WI38 (cell line): ENCODE data around the gene B4GAT1.

Experiments used
- H3K4me3 ChIP-seq: 2 replicates; pipeline ENCODE4 v1.5.1; 2011; ENCODE audit warnings: low read depth, mild to moderate bottlenecking, control low read depth, low read length
- CTCF ChIP-seq: IDR thresholded peaks from 2 replicates; pipeline ENCODE4 v1.5.1; 2012; ENCODE audit warnings: low read depth, mild to moderate bottlenecking, control low read depth, low read length

Gene B4GAT1

DNA sequence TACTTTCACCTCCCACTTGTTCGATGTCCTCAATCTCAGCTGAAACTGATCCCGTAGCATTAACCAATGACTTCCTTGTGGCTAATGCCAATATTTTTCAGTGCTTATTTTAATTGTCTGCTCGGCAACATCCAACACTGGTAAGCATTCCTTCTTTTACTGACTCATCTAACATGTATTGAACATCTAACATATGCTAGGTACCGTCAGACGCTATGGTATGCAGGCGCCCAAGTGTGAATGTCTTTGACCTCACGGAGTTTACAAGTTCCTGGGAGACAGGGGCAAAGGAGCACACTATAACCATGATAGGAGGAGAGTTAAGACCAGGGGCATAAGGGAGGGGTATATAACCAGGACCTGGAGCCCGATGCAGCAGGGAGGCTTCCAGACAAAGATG lies 4.3 kb downstream of the B4GAT1 start:
- no peak for TF ChIP-seq CTCF

GRCh38 chr11:66341502-66342126 lies 5.8 kb downstream of the B4GAT1 start:
- no peak for TF ChIP-seq CTCF
- H3K4me3 ChIP-seq: no peak overlapping the region

More for the DNA sequence above, 4.3 kb downstream of the B4GAT1 start:
- H3K4me3 ChIP-seq: peak overlapping the region; percentile 97

DNA sequence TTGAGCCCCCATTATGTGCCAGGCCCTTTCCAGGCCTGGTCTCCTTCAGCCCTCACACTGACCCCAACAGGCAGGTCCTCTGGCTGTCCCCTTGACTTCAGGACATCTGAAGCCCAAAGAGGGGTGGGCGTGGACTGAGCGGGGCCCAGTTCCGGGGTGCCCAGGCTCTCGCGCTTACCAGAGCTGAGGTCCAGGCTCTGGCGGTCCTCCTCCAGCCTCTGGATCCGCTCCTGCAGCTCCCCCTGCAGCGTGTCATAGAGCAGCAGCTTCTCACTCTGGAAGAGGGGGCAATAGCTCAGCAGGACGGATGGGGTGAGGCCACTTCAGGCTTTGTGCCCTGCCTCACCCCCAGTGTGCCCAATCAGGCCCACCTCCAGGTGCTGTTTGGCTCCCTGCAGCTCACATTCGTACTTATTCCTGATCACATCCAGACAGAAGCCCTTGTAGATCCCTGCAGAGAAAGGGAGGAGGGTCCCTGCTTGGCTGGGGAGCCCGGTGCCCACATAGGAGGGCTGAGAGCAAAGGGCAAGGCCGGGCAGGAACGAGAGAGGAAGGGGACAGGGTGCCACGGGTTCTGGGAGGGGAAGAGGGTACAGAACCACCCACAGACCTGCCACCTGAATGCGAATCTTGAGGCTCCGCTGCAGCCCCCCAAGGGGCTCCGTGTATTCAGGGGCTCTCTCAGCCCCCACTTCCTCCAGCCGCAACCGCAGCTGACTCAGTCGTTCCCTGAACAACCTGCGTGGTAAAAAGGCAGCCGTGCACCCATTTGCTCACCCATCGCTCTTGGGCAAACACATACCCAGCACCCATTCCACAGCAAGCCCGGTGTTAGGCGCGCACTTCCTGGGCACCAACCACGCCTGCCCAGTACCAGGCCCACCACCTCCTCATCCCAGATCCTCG lies 6.6 kb downstream of the B4GAT1 start:
- TF ChIP-seq CTCF: no peak
- H3K4me3 ChIP-seq: no peak overlapping the region

DNA sequence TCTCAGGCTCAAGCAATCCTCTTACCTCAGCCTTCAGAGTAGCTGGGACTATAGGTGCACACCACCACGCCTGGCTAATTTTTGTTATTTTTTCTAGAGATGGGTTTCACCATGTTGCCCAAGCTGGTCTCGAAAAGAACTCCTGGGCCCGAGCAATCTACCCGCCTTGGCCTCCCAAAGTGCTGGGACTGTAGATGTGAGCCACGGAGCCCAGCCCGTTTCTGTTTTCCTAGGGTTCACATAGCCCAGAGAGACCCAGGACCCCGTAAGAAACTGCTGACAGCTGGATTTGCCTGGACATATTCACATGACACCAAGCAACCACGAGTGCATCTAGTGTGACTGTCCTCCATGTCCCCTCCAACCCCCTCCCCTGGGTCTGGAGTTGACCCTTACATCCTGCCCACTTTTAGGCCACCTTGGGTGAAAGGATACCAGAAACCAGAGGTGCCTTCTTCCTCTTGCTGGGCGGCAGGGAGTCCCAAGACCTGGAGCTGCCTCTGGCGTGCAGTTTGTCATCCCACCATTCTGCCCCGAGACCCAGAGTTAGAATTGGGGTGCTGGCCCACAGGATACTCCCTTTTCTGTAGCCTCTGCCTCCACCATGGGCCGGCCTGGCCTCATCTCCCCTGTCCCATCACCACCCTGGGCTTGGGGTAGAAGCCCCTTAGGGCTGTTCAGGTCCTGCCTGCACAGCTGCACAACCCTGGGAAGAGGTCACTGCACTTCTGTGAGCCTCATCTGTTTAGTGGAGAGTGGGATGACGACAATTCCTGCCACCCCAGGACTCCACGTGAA lies 7.5 kb downstream of the B4GAT1 start:
- no peak for TF ChIP-seq CTCF
- H3K4me3 ChIP-seq: no peak overlapping the region

DNA sequence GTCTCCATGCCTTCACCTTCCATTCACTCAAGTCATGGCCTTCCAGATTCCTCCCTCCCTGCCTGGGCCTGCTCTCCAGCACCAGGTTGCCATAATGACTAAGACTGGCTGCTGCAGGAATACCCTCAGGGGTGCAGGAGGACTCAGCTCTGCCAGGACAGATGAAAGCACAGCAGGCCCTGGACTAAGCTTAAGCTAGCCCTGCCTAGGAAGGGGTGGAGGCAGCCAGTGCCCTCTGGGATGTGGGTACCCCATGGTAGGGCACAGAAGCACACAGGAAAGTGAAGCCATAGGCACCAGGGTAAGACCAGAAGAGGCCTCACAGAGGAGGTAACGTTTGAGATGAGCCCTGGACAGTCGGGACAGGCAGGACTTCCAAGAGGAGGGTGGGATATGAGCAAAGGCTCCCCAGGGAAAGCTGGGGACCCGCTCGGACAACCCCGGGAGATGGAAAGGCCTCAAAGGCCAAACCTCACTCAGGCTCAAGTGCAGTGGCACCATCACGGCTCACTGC lies 8.2 kb downstream of the B4GAT1 start:
- no peak overlapping the region for H3K4me3 ChIP-seq
- TF ChIP-seq CTCF: no peak

DNA sequence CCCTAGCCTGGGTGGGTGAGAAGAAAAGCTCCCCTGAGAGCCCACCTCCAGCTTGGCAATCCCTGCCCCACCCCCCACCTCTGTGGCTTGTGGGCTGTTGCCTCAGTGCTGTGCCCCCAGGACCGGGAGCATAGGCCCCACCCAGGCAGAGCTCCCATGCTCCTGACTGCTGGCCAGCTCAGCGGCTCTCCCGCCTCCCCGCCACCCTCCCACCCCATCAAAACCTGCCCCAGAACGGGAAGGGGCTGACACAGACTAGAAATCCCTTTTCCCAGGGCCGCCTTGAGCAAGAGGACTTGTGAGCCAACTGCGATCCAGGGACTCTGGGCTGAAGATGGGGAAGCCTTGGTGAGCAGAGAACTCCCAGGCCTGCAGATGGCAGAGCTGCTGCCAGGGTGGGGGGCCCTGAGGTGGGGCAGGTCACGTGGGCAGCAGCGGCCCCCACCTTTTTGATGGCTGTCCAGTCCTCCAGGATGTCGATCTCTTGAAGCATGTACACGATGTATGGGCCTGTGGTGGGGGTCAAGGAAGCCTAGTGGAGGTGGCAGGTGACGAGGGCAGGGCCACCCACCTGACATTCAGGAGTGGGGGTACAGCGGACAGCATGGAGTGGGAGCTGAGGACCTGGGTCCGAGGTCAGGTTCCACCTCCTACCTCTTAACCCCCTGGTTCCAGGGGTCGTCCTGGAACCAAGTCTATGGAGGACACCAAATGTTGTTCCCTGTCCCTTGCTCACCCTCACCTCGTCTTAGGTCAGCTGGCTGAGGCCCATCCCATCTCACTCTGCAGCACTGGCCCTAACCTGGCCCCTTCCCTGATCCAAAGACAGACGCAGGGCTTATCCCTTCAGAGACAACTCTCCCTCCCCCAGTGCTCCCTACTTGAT lies 8.9 kb downstream of the B4GAT1 start:
- no peak overlapping the region for H3K4me3 ChIP-seq
- TF ChIP-seq CTCF: no peak
